ENCODE measurements around the gene SNX14.
A peak's percentile ranks its signal among the peaks of the same experiment; 100 is the strongest.

Gene SNX14

GRCh38 chr6:85496856-85497255, 96.8 kb downstream of the SNX14 start:
- no peak for DNase-seq (ENCODE audit: low read depth)

- no peak for DNase-seq (ENCODE audit: low read depth)
Measured at GRCh38 chr6:85496009-85496579, 97.6 kb downstream of the SNX14 start.

GRCh38 chr6:85494547-85495536, 98.8 kb downstream of the SNX14 start:
- no peak for DNase-seq (ENCODE audit: low read depth)

GRCh38 chr6:85493389-85493788, 100.3 kb downstream of the SNX14 start:
- no peak for DNase-seq (ENCODE audit: low read depth)

GRCh38 chr6:85490516-85491248, 103.0 kb downstream of the SNX14 start:
- no peak for DNase-seq (ENCODE audit: low read depth)

GRCh38 chr6:85484948-85485347, 108.7 kb downstream of the SNX14 start:
- DNase-seq (ENCODE audit: low read depth) = no peak

- no peak for DNase-seq (ENCODE audit: low read depth)
Measured at GRCh38 chr6:85483846-85484245, 109.8 kb downstream of the SNX14 start.

GRCh38 chr6:85482905-85483700, 110.6 kb downstream of the SNX14 start:
- DNase-seq (ENCODE audit: low read depth) = peak; percentile 20

GRCh38 chr6:85482206-85482904, 111.3 kb downstream of the SNX14 start:
- no peak for DNase-seq (ENCODE audit: low read depth)

- no peak for DNase-seq (ENCODE audit: low read depth)
Measured at GRCh38 chr6:85479208-85479607, 114.5 kb downstream of the SNX14 start.

- DNase-seq (ENCODE audit: low read depth) = no peak
Measured at GRCh38 chr6:85476532-85476931, 117.1 kb downstream of the SNX14 start.

- no peak for DNase-seq (ENCODE audit: low read depth)
Measured at GRCh38 chr6:85473748-85474147, 119.9 kb downstream of the SNX14 start.

- no peak for DNase-seq (ENCODE audit: low read depth)
Measured at GRCh38 chr6:85472744-85473143, 120.9 kb downstream of the SNX14 start.

GRCh38 chr6:85470023-85470410, 123.6 kb downstream of the SNX14 start:
- DNase-seq (ENCODE audit: low read depth) = no peak

- no peak for DNase-seq (ENCODE audit: low read depth)
Measured at GRCh38 chr6:85469276-85470022, 124.2 kb downstream of the SNX14 start.

GRCh38 chr6:85468326-85468725, 125.3 kb downstream of the SNX14 start:
- DNase-seq (ENCODE audit: low read depth) = no peak

GRCh38 chr6:85465762-85466161, 127.9 kb downstream of the SNX14 start:
- DNase-seq (ENCODE audit: low read depth) = no peak

GRCh38 chr6:85464722-85465150, 128.9 kb downstream of the SNX14 start:
- no peak for DNase-seq (ENCODE audit: low read depth)

GRCh38 chr6:85464260-85464644, 129.4 kb downstream of the SNX14 start:
- no peak for DNase-seq (ENCODE audit: low read depth)

GRCh38 chr6:85463621-85464259, 129.9 kb downstream of the SNX14 start:
- DNase-seq (ENCODE audit: low read depth) = no peak

All from CMK (cell line).